ENCODE results near the gene DNAI4. TPM values are rescaled to one million over a fixed set of nuclear protein-coding genes. Genes with fewer than 3 reads are reported as not detected.
A peak's percentile ranks its signal among the peaks of the same experiment; 100 is the strongest.

DNAI4 gene
- total and polyA plus RNA-seq, 2 donors (not counting 3 experiments of a cell fraction or from before 2014, with no cell fraction given), result 0.51 to 3.3 TPM

DNA sequence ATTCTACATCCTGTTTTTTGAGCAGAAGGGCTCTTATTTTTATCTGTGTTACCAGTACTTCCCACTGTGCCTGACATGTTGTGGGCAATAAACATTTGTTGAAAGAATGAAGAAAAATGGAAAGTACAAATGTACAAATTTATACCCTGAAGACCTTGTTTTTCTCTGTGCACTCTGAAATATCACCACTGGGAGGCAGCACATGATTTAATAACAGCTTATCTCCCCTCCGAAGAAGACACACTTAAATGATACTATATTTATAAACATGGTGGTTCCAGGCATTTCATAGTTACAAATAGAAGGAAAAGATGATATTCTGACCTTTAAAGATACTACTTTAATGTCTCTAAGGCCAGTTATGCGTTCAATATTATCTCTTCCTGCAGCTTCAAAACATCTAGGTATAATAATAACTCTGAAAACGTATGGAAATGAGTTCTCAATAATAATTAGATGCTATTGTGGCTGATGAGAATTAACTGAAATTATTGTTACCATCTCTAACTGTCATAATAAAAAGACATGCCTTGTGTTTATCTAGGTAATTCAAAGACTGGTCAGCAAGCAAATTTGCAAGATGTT is 159.6 kb downstream of the DNAI4 start:
- CTCF ChIA-PET, result interaction anchor here (0.7 to 7.9 kb wide), 39 partner anchors 9 to 735 kb away, joined by 3 to 157 read pairs (median 4); partner anchors contain the start of genes DNAI4 and MIER1
- no TSS peak for BruUV-seq (replicated peaks)
- POLR2A ChIA-PET, result no interaction called here
- Histone ChIP-seq H2AFZ (ENCODE audit: low read depth, low read length) (no peak overlapping the region), H3K27ac (ENCODE audit: insufficient read depth, low read depth, low read length) (no peak overlapping the region), H3K79me2 (ENCODE audit: control insufficient read depth, insufficient read depth, low read length) (no peaks in the 10 kb centered on the region), H3K9me1 (replicated peaks; ENCODE audit: control insufficient read depth, extremely low read depth, insufficient read depth, low read length) (no peaks in the 10 kb centered on the region), H3K4me2 (ENCODE audit: insufficient read depth, low read length) (no peak overlapping the region), H3K4me1 (ENCODE audit: control insufficient read depth, extremely low read depth, insufficient read depth, low read length) (no peaks in the 10 kb centered on the region), H3K9me3 (replicated peaks; ENCODE audit: control insufficient read depth, insufficient read depth, low read length) (no peaks in the 10 kb centered on the region), H4K20me1 (replicated peaks; ENCODE audit: control insufficient read depth, extremely low read depth, insufficient read depth, low read length) (no peaks in the 10 kb centered on the region), H3K27me3 (ENCODE audit: control insufficient read depth in 2 of 2, insufficient read depth in 2 of 2, low read length in 2 of 2) (no peaks in the 10 kb centered on the region), H3K9ac (replicated peaks; ENCODE audit: extremely low read depth, insufficient read depth, low read length) (no peak overlapping the region), H3K36me3 (ENCODE audit: control insufficient read depth in 2 of 2, extremely low read depth in 1 of 2, insufficient read depth in 2 of 2, low read length in 2 of 2) (no peaks in the 10 kb centered on the region), H3K4me3 (replicated peaks in 1 of 3; ENCODE audit: insufficient read depth in 1 of 3, low read depth in 1 of 3, low read length in 3 of 3) (no peak overlapping the region)
- DNase-seq (ENCODE audit: low read depth, low spot score) (peak; percentile 79), FAIRE-seq (peak; percentile 89)
- intact Hi-C loops (cut with micrococcal nuclease) (loop anchor here (1.0 to 10.0 kb wide), 6 partner anchors 166 to 740 kb away; no protein-coding TSS in a partner anchor), dilution Hi-C loops (cut with MboI; ENCODE audit: extremely low pct_ligation_motif_present, low sequenced_read_pairs) (no loop called here)
- TF ChIP-seq MYC (IDR thresholded peaks at IDR 0.05; ENCODE audit: low read depth, low read length), result no peak
- TF ChIP-seq CTCF (IDR thresholded peaks at IDR 0.05; ENCODE audit: extremely low read depth in 1 of 2, insufficient read depth in 1 of 2, low read depth in 1 of 2, low read length in 2 of 2), result peak; percentile 48 to 54
- TF ChIP-seq JUN (IDR thresholded peaks at IDR 0.05; ENCODE audit: borderline replicate concordance, insufficient read depth, insufficient read length, low read depth), result no peak

Other genes starting within 250 kb of the DNAI4 start
- 4.5 and 12.5 TPM in 2 replicates for gene DYNLT5, start 172.4 kb downstream of the DNAI4 start, total RNA-seq
- gene DYNLT5, start 172.4 kb downstream of the DNAI4 start, polyA plus RNA-seq, result 3.1 and 4.0 TPM in 2 replicates
- not detected in 2 replicates for gene INSL5, start 123.6 kb downstream of the DNAI4 start, total RNA-seq
- gene INSL5, start 123.6 kb downstream of the DNAI4 start, polyA plus RNA-seq, result not detected in 2 replicates
- 36.8 and 38.5 TPM in 2 replicates for gene MIER1, start 134 bp upstream of the DNAI4 start, total RNA-seq
- gene MIER1, start 134 bp upstream of the DNAI4 start, polyA plus RNA-seq, result 5.5 and 7.3 TPM in 2 replicates
- gene SLC35D1, start 129.3 kb upstream of the DNAI4 start, total RNA-seq, result 6.1 and 6.6 TPM in 2 replicates
- 2.9 and 3.5 TPM in 2 replicates for gene SLC35D1, start 129.3 kb upstream of the DNAI4 start, polyA plus RNA-seq
- gene C1orf141, start 210.1 kb upstream of the DNAI4 start, total RNA-seq, result not detected in 2 replicates
- not detected in 2 replicates for gene C1orf141, start 210.1 kb upstream of the DNAI4 start, polyA plus RNA-seq
- gene IL23R, start 241.6 kb upstream of the DNAI4 start, total RNA-seq, result not detected in 2 replicates
- gene IL23R, start 241.6 kb upstream of the DNAI4 start, polyA plus RNA-seq, result not detected in 2 replicates

Measured in endothelial cell of umbilical vein (primary cell).